C4-2B (cell line): ENCODE results near the gene FAM156B.
"Not testable (repeated sequence)": the region's sequence is repeated elsewhere in the genome, so short reads cannot be mapped to it uniquely, and the experiment has no call there.

Source experiments
- ZFX ChIP-seq: fragments of 450-650 bp; IDR thresholded peaks from 2 replicates; pipeline ENCODE4 v1.6.1; 2017
- TF ChIP-seq, protein P1 (sequence below): fragments of 450-650 bp; conservative IDR thresholded peaks from 2 replicates; pipeline ENCODE4 v1.5.1; 2017; ENCODE audit warnings: mild to moderate bottlenecking

DNA sequence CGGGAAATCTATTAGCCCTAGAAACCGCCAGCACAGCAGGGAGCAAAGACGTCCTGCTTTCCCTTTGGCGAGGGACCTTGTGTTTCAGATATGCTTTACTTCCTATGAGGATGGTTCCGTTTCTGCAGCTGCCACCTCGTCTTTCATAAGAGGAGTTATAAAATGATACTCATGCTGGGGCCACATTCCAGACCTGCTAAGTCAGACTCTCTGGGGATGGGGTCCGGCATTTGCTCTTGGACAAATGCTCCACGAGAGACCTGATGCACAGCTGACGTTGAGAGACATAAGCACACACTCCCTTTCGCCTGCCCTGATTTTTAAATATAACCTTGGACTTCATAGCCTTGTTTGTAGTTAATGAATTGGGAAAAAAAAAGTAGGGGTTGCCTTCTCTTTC is 44.6 kb downstream of the FAM156B start:
- TF ChIP-seq, protein P1, sequence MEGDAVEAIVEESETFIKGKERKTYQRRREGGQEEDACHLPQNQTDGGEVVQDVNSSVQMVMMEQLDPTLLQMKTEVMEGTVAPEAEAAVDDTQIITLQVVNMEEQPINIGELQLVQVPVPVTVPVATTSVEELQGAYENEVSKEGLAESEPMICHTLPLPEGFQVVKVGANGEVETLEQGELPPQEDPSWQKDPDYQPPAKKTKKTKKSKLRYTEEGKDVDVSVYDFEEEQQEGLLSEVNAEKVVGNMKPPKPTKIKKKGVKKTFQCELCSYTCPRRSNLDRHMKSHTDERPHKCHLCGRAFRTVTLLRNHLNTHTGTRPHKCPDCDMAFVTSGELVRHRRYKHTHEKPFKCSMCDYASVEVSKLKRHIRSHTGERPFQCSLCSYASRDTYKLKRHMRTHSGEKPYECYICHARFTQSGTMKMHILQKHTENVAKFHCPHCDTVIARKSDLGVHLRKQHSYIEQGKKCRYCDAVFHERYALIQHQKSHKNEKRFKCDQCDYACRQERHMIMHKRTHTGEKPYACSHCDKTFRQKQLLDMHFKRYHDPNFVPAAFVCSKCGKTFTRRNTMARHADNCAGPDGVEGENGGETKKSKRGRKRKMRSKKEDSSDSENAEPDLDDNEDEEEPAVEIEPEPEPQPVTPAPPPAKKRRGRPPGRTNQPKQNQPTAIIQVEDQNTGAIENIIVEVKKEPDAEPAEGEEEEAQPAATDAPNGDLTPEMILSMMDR, result not testable (repeated sequence)
- not testable (repeated sequence) for TF ChIP-seq ZFX
